IMR-90 (cell line): ENCODE measurements around the gene NKX1-1.

Experiments used
- CTCF ChIP-seq: conservative IDR thresholded peaks from 2 replicates; pipeline ENCODE4 v1.5.1; 2012; ENCODE audit warnings: mild to moderate bottlenecking, low read depth, low read length, improper control_type of control experiment
- FOS ChIP-seq: fragments of 150-350 bp; IDR thresholded peaks from 2 replicates; pipeline ENCODE4 v1.6.1; 2016; ENCODE audit warnings: low read depth, low read length
- MAFK ChIP-seq: IDR thresholded peaks from 2 replicates; pipeline ENCODE4 v1.6.1; 2012; ENCODE audit warnings: low read depth, low read length, improper control_type of control experiment
- MXI1 ChIP-seq: IDR thresholded peaks from 2 replicates; pipeline ENCODE4 v1.6.1; 2012; ENCODE audit warnings: low read depth, mild to moderate bottlenecking, low read length, moderate library complexity, borderline replicate concordance
- NFE2L2 ChIP-seq: fragments of 150-350 bp; IDR thresholded peaks from 2 replicates; pipeline ENCODE4 v1.6.1; 2016; ENCODE audit warnings: low read depth, mild to moderate bottlenecking, low read length
- POLR2A ChIP-seq: IDR thresholded peaks from 2 replicates; pipeline ENCODE4 v1.6.1; 2012; ENCODE audit warnings: mild to moderate bottlenecking, low read depth, low read length
- RFX5 ChIP-seq: IDR thresholded peaks from 2 replicates; pipeline ENCODE4 v1.8.0; 2012; ENCODE audit warnings: low read depth, mild to moderate bottlenecking, low read length, moderate library complexity

DNA sequence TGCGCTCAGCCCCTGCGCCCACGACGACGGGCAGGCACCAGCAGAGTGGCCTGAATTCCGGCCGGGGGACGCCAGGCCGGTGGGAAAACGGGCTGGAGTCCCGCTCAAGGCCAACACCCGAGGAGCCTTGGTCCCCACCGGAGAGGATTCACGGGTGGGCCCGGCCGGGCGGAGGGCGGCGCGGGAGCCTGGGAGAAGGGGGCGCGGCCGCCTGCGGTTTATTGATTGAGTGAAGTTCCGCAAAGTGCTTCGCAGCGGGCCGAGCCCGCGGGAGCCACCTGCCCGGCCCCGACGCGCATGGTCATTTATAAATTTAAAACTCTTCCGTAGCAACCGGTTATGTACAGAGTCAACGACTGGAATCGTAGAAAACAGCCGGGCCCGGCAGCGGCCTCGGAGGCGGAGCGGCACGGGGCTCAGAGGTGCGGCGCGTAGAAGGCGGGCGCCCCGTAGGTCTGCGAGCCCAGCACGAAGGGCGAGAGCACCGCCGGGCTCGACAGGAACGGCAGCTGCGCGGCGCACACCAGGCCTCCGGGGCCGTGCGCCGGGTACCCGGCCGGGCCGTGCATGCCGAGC is 3.6 kb downstream of the NKX1-1 start:
- no peak for TF ChIP-seq CTCF
- no peak for TF ChIP-seq POLR2A
- TF ChIP-seq MAFK: no peak
- no peak for TF ChIP-seq RFX5
- TF ChIP-seq MXI1: no peak
- TF ChIP-seq NFE2L2: no peak
- TF ChIP-seq FOS: no peak
